ENCODE results near the gene TBX4. TPM values are rescaled to one million over a fixed set of nuclear protein-coding genes. Genes with fewer than 3 reads are reported as not detected.
"Not testable (repeated sequence)": the region's sequence is repeated elsewhere in the genome, so short reads cannot be mapped to it uniquely, and the experiment has no call there.

TBX4 gene
- total RNA-seq, 1 donor from 2014 or later: 1.6 TPM

GRCh38 chr17:61429274-61429673, 22.9 kb upstream of the TBX4 start:
- no peak for DNase-seq (ENCODE audit: low spot score)

GRCh38 chr17:61429831-61430230, 22.4 kb upstream of the TBX4 start:
- not testable (repeated sequence) for DNase-seq (ENCODE audit: low spot score)

- DNase-seq (ENCODE audit: low spot score): no peak
Observed at GRCh38 chr17:61431594-61432311, 20.5 kb upstream of the TBX4 start.

GRCh38 chr17:61436273-61436672, 15.9 kb upstream of the TBX4 start:
- DNase-seq (ENCODE audit: low spot score): no peak

GRCh38 chr17:61436995-61437704, 15.1 kb upstream of the TBX4 start:
- no peak for DNase-seq (ENCODE audit: low spot score)

DNA sequence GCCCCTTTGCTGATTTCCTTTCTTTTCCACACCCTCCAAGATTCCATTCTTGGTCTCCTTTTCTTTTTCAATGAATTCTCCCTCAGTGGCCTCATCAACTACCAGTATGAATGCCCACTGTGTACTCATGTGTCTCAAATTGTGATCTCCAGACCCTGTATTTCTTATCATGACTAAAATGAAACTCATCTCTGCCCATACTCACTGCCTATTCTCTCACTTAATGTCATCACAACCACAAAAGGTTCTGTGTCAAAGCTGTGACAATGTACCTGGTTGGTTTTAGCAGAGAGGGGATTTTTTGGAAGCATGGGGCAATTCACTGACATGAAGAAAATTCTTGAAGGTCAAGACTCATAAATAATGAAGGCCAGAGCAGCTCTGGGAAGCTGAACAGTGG, 11.5 kb upstream of the TBX4 start:
- DNase-seq (ENCODE audit: low spot score): no peak

GRCh38 chr17:61441507-61441906, 10.7 kb upstream of the TBX4 start:
- DNase-seq (ENCODE audit: low spot score): not testable (repeated sequence)

DNA sequence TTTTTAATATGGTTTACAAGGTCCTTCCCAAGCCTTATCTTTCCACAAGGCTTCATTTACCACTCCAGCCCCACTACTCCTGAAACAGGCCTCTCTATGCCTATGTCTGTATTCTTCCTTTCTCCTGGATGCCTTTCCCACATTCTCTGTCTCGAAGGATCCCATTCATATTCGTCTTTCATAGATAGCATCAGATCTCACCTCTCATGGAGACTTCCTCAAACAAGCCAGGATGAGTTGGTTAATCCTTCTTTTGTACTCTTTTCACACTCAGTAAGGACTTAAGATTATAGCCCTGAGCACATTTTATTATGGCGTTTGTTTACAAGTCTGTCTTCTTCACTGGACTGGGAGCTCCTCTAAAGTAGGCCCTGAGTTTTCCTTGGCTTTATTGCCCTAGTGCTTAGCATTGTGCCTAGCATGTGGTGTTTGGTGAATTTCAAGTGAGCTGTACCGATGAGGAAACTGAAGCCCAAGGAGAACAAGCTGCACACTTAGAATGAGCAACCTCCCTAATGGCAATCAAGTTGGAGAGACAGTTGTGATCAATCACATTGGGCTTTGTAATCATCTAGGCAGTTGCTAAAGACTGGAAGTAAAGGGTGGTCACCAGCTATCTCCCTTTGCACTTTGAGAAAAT, 10.0 kb upstream of the TBX4 start:
- DNase-seq (ENCODE audit: low spot score): no peak

- no peak for DNase-seq (ENCODE audit: low spot score)
Observed at GRCh38 chr17:61442878-61443474, 9.2 kb upstream of the TBX4 start.

- DNase-seq (ENCODE audit: low spot score): no peak
Observed at GRCh38 chr17:61443475-61443882, 8.7 kb upstream of the TBX4 start.

GRCh38 chr17:61444075-61444474, 8.1 kb upstream of the TBX4 start:
- DNase-seq (ENCODE audit: low spot score): no peak

GRCh38 chr17:61444831-61445230, 7.4 kb upstream of the TBX4 start:
- DNase-seq (ENCODE audit: low spot score): no peak

DNA sequence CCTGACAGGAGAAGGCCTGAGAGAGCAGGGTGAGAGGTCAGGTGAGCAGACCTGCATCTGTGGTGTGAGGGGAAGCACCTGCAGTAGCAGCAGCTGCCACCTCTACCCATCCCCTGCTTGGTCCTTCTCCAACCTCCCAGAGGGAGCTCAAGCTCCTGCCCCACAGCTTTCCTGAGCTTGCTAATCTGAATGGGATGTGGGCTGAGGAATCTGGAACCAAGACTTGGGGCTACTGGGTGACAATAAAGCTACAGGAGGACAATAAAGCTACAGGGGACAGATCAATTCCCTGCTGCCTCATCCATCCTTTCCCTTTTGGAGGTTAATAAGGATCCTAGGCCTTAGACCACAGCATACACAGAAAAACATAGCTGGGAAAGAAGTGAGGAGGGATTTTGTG, 4.9 kb upstream of the TBX4 start:
- no peak for DNase-seq (ENCODE audit: low spot score)

GRCh38 chr17:61448042-61448441, 4.2 kb upstream of the TBX4 start:
- DNase-seq (ENCODE audit: low spot score): no peak

DNA sequence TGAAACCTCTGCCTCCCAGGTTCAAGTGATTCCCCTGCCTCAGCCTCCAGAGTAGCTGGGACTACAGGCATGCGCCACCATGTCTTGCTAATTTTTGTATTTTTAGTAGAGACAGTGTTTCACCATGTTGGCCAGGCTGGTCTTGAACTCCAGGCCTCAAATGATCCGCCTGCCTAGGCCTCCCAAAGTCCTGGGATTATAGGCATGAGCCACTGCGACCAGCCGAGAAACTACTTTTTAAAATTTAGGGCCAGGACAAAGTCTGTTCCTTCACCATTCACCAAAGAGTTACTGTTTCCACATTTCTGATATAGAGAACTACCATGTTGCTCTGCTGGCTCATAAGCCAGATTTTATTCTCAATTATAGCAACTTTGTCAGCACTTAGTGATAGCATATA, 3.1 kb upstream of the TBX4 start:
- DNase-seq (ENCODE audit: low spot score): not testable (repeated sequence)

DNA sequence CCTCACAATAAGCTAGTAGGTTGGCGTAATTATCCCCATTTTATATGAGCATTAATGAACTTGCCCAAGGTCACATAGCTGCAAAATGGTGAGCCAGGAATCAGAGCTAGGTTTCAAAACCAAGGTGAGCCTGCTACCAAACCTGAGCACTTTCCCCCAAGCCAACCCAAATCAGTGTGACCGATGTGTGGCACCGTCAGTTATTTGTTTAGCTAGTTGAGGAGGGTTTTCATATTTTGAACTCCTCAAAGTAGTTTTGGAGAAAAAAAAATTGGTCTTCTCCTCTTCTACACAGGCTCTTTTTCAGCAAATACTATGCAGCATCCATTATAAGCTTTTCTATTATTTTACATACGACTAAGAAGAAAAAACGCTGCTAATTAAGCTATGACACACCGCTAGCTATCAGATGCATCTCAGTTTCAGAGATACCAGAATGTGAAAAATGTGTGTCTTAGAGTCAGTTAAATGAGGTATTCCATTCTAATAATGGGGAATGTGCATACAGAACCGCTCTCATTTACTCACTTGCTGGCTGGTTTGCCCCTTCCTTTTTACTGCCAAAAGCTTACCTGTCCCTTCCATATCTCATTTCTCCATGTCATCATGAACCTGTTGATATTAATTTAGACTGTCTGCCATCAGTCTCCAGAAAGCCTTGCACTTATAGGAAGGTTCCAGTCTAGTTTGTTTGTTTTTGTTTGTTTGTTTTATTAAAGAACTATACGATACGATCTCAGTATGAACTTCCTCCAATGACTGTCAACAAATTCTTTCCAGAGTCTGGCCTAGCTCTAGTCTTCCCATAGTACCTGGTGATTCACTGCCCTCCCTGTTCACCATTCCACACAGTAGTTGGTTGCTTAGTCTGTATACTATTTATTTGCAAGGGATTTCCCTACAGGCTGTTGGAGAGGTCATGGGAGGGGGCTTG, 2.2 kb upstream of the TBX4 start:
- DNase-seq (ENCODE audit: low spot score): no peak

DNA sequence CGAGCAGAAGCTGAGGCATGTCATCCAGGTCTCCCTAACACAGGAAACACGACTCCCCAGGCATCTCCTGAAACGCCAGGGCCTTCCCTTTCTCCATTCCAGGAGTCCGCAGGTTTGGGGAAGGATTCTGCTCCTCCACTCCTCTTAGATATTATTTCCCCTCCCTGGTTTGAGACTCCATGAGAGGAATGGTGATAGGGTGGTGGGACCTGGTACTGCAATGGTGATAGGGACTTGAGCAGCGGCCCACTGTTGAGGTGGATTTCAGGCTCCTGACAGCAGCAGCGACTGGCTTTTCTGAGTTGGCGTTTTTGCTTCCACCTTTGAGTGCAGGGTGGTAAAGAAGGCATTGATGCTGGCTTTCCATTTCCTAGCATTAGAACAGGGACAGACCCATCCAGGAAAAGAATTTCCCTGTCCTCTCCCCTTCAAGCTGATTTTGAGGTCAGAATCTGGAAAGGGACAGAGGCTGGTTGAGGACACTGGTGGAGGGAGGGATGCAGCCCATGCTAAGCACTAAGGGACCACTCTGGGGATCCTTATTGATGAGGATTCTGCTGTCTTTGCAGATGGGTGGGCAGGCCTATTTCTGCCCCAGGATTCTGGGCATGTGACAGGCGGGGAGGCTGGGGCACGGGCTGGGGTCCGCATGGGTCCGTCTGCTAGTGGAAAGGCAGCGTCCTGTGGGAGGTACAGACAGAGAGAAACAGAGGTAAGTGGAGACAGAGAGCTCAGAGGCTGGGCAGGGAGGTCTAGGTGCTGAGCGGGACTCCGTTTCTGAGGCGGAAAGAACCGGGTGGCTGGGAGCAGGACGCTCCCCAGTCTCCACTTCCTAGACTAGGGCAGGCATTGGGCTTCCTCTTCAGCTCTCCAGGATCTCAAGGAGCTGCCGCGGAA, 1.3 kb upstream of the TBX4 start:
- no peak for DNase-seq (ENCODE audit: low spot score)

DNA sequence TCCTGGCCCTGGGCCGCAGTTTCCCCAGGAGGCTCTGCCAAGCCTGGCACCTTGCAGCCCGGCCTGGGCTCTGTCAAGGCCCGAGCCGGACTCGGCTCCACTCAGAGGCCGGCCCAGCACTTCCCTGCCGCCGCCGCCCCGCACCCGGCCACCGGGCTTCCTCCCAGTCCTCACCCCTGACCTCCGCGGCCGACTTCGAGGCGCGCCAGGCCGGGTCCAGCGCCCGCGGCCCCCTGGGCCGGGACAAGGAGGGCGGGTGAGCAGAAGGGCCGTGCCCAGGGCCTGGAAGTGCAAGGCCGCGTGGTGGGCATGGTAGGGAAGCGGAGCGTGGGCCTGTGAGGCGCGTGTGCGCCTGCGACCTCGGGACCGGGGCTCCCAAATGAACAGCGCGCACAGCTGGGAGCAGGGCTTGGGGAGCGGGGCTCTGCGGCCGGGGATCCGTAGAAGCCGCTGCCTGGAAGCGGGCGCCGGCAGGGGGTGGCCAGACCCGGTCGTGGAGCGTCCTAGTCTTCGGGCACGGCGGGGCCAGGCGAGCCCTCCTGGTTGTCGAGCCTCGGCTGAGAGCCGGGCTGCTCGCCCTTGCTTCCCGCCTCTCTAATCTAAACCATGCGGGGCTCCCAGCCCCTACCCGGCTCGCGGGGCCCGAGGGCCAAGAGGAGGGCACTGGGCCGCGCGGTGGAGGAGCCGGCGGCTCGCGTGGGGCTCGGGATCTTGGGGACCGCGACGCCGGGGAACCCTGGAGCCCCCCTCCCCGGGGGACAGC, 503 bp upstream of the TBX4 start:
- DNase-seq (ENCODE audit: low spot score): no peak

- DNase-seq (ENCODE audit: low spot score): no peak
Observed at GRCh38 chr17:61453566-61454380, 1.6 kb downstream of the TBX4 start.
